Endothelial cell of umbilical vein (primary cell): ENCODE measurements around the gene ETNK1. TPM values are rescaled to one million over a fixed set of nuclear protein-coding genes. Genes with fewer than 3 reads are reported as not detected.

ENCODE experiments used
- BruUV-seq: library from RNA; stranded (reverse); fragments of 400-500 nt; replicated peaks from 2 replicates; lab custom pipeline; 2021; lab: Mats Ljungman, UMichigan
- CTCF ChIA-PET: fragments of 300-600, 350-600 bp; sonication (Branson Sonifier 250); formaldehyde crosslinking; loops from one replicate; lab custom pipeline; 2021; ENCODE audit warnings: antibody characterized with exemption, inconsistent platforms; lab: Charles Lee
- POLR2A ChIA-PET: fragments of 300-600, 350-600 bp; sonication (Branson Sonifier 250); formaldehyde crosslinking; loops from one replicate; lab custom pipeline; 2021; ENCODE audit warnings: antibody characterized with exemption, inconsistent platforms; lab: Charles Lee
- DNase-seq: peaks from one replicate; pipeline ENCODE4 v3.0.0-alpha.2; 2011; ENCODE audit warnings: low read depth, low spot score
- FAIRE-seq: peaks from 2 replicates; lab custom pipeline; 2011; peaks lifted over from hg19 to GRCh38; lab: Jason Lieb, UNC
- H2AFZ ChIP-seq: 2 replicates; pipeline ENCODE4 v1.6.0; 2012; ENCODE audit warnings: low read depth, low read length, control low read depth, inconsistent platforms
- H3K27ac ChIP-seq: 2 replicates; pipeline ENCODE4 v1.5.1; 2011; ENCODE audit warnings: low read depth, mild to moderate bottlenecking, control low read depth, low read length, moderate library complexity; ENCODE audit not compliant: insufficient read depth
- H3K27me3 ChIP-seq, 2 experiments: 2 replicates each; pipeline versions ENCODE4 v1.6.0 to v1.6.1; 2011; ENCODE audit warnings: low read length in 2 of 2, mixed read lengths in 1 of 2; ENCODE audit not compliant: control insufficient read depth in 2 of 2, insufficient read depth in 2 of 2
- H3K36me3 ChIP-seq, 2 experiments: 2 replicates in 1 of 2; 3 replicates in 1 of 2; pipeline ENCODE4 v1.5.1; 2011; ENCODE audit warnings: low read length in 2 of 2, mild to moderate bottlenecking in 1 of 2, moderate library complexity in 1 of 2; ENCODE audit not compliant: control insufficient read depth in 2 of 2, insufficient read depth in 2 of 2; ENCODE audit errors: extremely low read depth in 1 of 2
- H3K4me1 ChIP-seq: 3 replicates; pipeline ENCODE4 v1.5.1; 2011; ENCODE audit warnings: mild to moderate bottlenecking, low read length; ENCODE audit not compliant: control insufficient read depth, insufficient read depth; ENCODE audit errors: extremely low read depth
- H3K4me2 ChIP-seq: 2 replicates; pipeline ENCODE4 v1.6.1; 2011; ENCODE audit warnings: low read length, control low read depth, mixed read lengths; ENCODE audit not compliant: insufficient read depth
- H3K4me3 ChIP-seq, 3 experiments: fragments of 200-600 bp in 1 of 3; sonication (generic), shearing (Covaris generic) in 1 of 3; replicated peaks in 1 of 3; 2 replicates each; pipeline ENCODE4 v1.5.1; 2011 to 2016; ENCODE audit warnings: control low read depth in 3 of 3, low read length in 3 of 3, mild to moderate bottlenecking in 2 of 3, inconsistent platforms in 1 of 3, low read depth in 1 of 3, moderate library complexity in 1 of 3; ENCODE audit not compliant: insufficient read depth in 1 of 3
- H3K79me2 ChIP-seq: 2 replicates; pipeline ENCODE4 v1.6.0; 2012; ENCODE audit warnings: low read length, inconsistent platforms; ENCODE audit not compliant: control insufficient read depth, insufficient read depth
- H3K9ac ChIP-seq: replicated peaks from 2 replicates; pipeline ENCODE3; 2011; ENCODE audit warnings: low read length, control low read depth; ENCODE audit not compliant: insufficient read depth; ENCODE audit errors: extremely low read depth
- H3K9me1 ChIP-seq: replicated peaks from 3 replicates; pipeline ENCODE4 v1.6.0; 2011; ENCODE audit warnings: mild to moderate bottlenecking, low read length; ENCODE audit not compliant: control insufficient read depth, insufficient read depth; ENCODE audit errors: extremely low read depth
- H3K9me3 ChIP-seq: replicated peaks from 2 replicates; pipeline ENCODE4 v1.5.1; 2012; ENCODE audit warnings: low read length, inconsistent platforms; ENCODE audit not compliant: control insufficient read depth, insufficient read depth
- H4K20me1 ChIP-seq: replicated peaks from 2 replicates; pipeline ENCODE3; 2011; ENCODE audit warnings: mild to moderate bottlenecking, low read length; ENCODE audit not compliant: control insufficient read depth, insufficient read depth; ENCODE audit errors: extremely low read depth
- EZH2 ChIP-seq: IDR thresholded peaks from 2 replicates; pipeline ENCODE4 v1.6.1; 2012; ENCODE audit warnings: borderline replicate concordance, low read depth, mild to moderate bottlenecking, moderate library complexity, low read length, inconsistent platforms; ENCODE audit not compliant: severe bottlenecking
- FOS ChIP-seq: IDR thresholded peaks from 2 replicates; pipeline ENCODE4 v1.6.1; 2011; ENCODE audit warnings: mild to moderate bottlenecking, low read length, moderate library complexity, borderline replicate concordance; ENCODE audit not compliant: insufficient read depth
- GATA2 ChIP-seq: IDR thresholded peaks from 2 replicates; pipeline ENCODE4 v1.7.0; 2011; ENCODE audit warnings: low read depth, mild to moderate bottlenecking, moderate library complexity, mixed read lengths, low read length; ENCODE audit not compliant: insufficient read length, insufficient read depth
- JUN ChIP-seq: IDR thresholded peaks from 2 replicates; pipeline ENCODE4 v1.6.1; 2011; ENCODE audit warnings: borderline replicate concordance, low read depth; ENCODE audit not compliant: insufficient read length, insufficient read depth
- MYC ChIP-seq: IDR thresholded peaks from one replicate; pipeline ENCODE4 v1.6.1; 2011; ENCODE audit warnings: mild to moderate bottlenecking, low read depth, low read length
- POLR2A ChIP-seq: IDR thresholded peaks from 2 replicates; pipeline ENCODE4 v1.6.1; 2012; ENCODE audit warnings: low read depth, mild to moderate bottlenecking, control low read depth, low read length
- POLR2AphosphoS5 ChIP-seq: IDR thresholded peaks from 2 replicates; pipeline ENCODE4 v1.6.1; 2012; ENCODE audit warnings: low read depth, mild to moderate bottlenecking, control low read depth, low read length, moderate library complexity; ENCODE audit not compliant: insufficient read depth
- dilution Hi-C: fragments of 300-500 bp; cut with MboI; formaldehyde crosslinking; loops from one replicate; pipeline ENCODE4 v1.15.0; 2019; ENCODE audit warnings: low sequenced_read_pairs; ENCODE audit not compliant: extremely low pct_ligation_motif_present
- intact Hi-C: fragments of 100-400 bp; cut with micrococcal nuclease; formaldehyde crosslinking; loops from one replicate; pipeline ENCODE4 v1.10.0; 2022
- polyA plus RNA-seq, 4 experiments: library from polyadenylated mRNA; depleted of rRNA in 3 of 4; stranded (reverse) in 3 of 4; unstranded in 1 of 4; fragments of >200 nt; gene quantifications; 2 replicates each; pipeline versions ENCODE4 v1.2.1 to v1.2.3, GENCODE V29; 2011 to 2012; ENCODE audit warnings: missing spikeins in 1 of 4
- total RNA-seq: library from RNA; stranded (reverse); gene quantifications from 2 replicates; pipeline ENCODE4 v1.2.3, GENCODE V29; 2021
- TF ChIP-seq, protein P1 (sequence below): IDR thresholded peaks from 2 replicates; pipeline ENCODE4 v1.6.1; 2011; ENCODE audit not compliant: insufficient read depth, insufficient read length
- TF ChIP-seq, protein P2 (sequence below), 2 donors: IDR thresholded peaks; 1 replicate in 1 of 2; 2 replicates in 1 of 2; pipeline ENCODE4 v1.5.1; 2011; ENCODE audit warnings: low read length in 2 of 2, mild to moderate bottlenecking in 2 of 2, moderate library complexity in 2 of 2, control low read depth in 1 of 2, inconsistent platforms in 1 of 2, low read depth in 1 of 2; ENCODE audit not compliant: insufficient read depth in 1 of 2; ENCODE audit errors: extremely low read depth in 1 of 2

Gene ETNK1
- total and polyA plus RNA-seq, 2 donors (not counting 3 experiments of a cell fraction or from before 2014, with no cell fraction given): 11.4 to 68.4 TPM

DNA sequence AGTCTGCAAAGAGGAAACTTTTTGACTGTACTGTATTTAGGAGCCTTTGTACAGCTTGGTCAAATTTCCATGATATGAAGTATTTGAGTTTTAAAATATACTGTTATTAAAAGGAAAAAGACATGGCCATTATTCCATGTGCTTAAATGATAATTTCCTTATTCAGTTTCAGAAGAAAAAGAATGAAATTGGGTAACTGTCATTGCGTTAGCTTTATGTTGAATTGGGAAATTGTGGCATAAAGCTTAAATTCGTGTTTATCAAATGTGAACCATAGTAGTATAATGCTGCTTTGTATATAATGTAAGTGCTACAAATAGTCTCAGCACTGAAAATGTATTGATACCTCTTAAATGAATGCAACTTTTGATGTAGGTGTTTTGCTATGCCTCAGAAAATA lies 64.9 kb downstream of the ETNK1 start:
- BruUV-seq: no TSS peak
- Histone ChIP-seq H3K27ac (no peak overlapping the region), H3K4me1 (peaks cover 18% of the 10 kb centered on the region), H3K9ac (no peak overlapping the region), H3K9me3 (no peaks in the 10 kb centered on the region), H3K79me2 (no peaks in the 10 kb centered on the region), H4K20me1 (no peaks in the 10 kb centered on the region), H2AFZ (no peak overlapping the region), H3K9me1 (peaks cover 2% of the 10 kb centered on the region), H3K27me3 (no peaks in the 10 kb centered on the region), H3K4me3 (no peak overlapping the region), H3K4me2 (no peak overlapping the region), H3K36me3 (peaks cover 0 to 3% of the 10 kb centered on the region in 2 experiments)
- FAIRE-seq (no peak), DNase-seq (no peak)
- TF ChIP-seq POLR2A (no peak), MYC (no peak), POLR2AphosphoS5 (no peak), FOS (no peak), EZH2 (no peak), GATA2 (no peak), JUN (no peak)
- TF ChIP-seq, protein P1, sequence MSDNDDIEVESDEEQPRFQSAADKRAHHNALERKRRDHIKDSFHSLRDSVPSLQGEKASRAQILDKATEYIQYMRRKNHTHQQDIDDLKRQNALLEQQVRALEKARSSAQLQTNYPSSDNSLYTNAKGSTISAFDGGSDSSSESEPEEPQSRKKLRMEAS: no peak
- TF ChIP-seq, protein P2, sequence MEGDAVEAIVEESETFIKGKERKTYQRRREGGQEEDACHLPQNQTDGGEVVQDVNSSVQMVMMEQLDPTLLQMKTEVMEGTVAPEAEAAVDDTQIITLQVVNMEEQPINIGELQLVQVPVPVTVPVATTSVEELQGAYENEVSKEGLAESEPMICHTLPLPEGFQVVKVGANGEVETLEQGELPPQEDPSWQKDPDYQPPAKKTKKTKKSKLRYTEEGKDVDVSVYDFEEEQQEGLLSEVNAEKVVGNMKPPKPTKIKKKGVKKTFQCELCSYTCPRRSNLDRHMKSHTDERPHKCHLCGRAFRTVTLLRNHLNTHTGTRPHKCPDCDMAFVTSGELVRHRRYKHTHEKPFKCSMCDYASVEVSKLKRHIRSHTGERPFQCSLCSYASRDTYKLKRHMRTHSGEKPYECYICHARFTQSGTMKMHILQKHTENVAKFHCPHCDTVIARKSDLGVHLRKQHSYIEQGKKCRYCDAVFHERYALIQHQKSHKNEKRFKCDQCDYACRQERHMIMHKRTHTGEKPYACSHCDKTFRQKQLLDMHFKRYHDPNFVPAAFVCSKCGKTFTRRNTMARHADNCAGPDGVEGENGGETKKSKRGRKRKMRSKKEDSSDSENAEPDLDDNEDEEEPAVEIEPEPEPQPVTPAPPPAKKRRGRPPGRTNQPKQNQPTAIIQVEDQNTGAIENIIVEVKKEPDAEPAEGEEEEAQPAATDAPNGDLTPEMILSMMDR (IDR thresholded peaks at IDR 0.05; ENCODE audit: extremely low read depth in 1 of 2, insufficient read depth in 1 of 2, low read depth in 1 of 2, low read length in 2 of 2): no peak
- dilution Hi-C loops: no loop called here
- POLR2A ChIA-PET: no interaction called here
- CTCF ChIA-PET: no interaction called here
- intact Hi-C loops: loop anchor here (10.0 kb wide), 4 partner anchors 165 to 515 kb away; no protein-coding TSS in a partner anchor
